ENCODE results near the gene PPP4C. TPM values are rescaled to one million over a fixed set of nuclear protein-coding genes. Genes with fewer than 3 reads are reported as not detected.
"Not testable (repeated sequence)": the region's sequence is repeated elsewhere in the genome, so short reads cannot be mapped to it uniquely, and the experiment has no call there.

PPP4C gene
- total RNA-seq, 1 experiment from 2014 or later: 226 TPM

- DNase-seq (ENCODE audit: low spot score): peak; percentile 78
Observed at GRCh38 chr16:30096105-30096861, 20.5 kb downstream of the PPP4C start, which contains the start of gene YPEL3. Gene YPEL3, minus strand, starts transcription at chr16:30096213. Its CDS starts 731 bp downstream, at chr16:30095482.

- no peak for DNase-seq (ENCODE audit: low spot score)
Observed at GRCh38 chr16:30096862-30097563, 21.2 kb downstream of the PPP4C start.

- DNase-seq (ENCODE audit: low spot score): no peak
Observed at GRCh38 chr16:30104090-30104489, 28.3 kb downstream of the PPP4C start.

- peak; percentile 73 for DNase-seq (ENCODE audit: low spot score)
Observed at GRCh38 chr16:30104492-30104891, 28.7 kb downstream of the PPP4C start.

GRCh38 chr16:30108059-30108850, 32.5 kb downstream of the PPP4C start:
- no peak for DNase-seq (ENCODE audit: low spot score)

- no peak for DNase-seq (ENCODE audit: low spot score)
Observed at GRCh38 chr16:30110661-30111060, 34.9 kb downstream of the PPP4C start.

- peak; percentile 71 for DNase-seq (ENCODE audit: low spot score)
Observed at GRCh38 chr16:30112197-30113030, 36.6 kb downstream of the PPP4C start.

- peak; percentile 29 for DNase-seq (ENCODE audit: low spot score)
Observed at GRCh38 chr16:30113031-30113710, 37.4 kb downstream of the PPP4C start, which contains the start of gene GDPD3. Gene GDPD3, minus strand, starts transcription at chr16:30113537. Its CDS starts 59 bp downstream, at chr16:30113478.

- no peak for DNase-seq (ENCODE audit: low spot score)
Observed at GRCh38 chr16:30113711-30114333, 38.0 kb downstream of the PPP4C start.

- no peak for DNase-seq (ENCODE audit: low spot score)
Observed at GRCh38 chr16:30114411-30114810, 38.6 kb downstream of the PPP4C start.

- not testable (repeated sequence) for DNase-seq (ENCODE audit: low spot score)
Observed at GRCh38 chr16:30114833-30115232, 39.0 kb downstream of the PPP4C start.

GRCh38 chr16:30115238-30115637, 39.4 kb downstream of the PPP4C start:
- peak; percentile 38 for DNase-seq (ENCODE audit: low spot score)

- no peak for DNase-seq (ENCODE audit: low spot score)
Observed at GRCh38 chr16:30116291-30117207, 40.8 kb downstream of the PPP4C start.

GRCh38 chr16:30117768-30118167, 42.0 kb downstream of the PPP4C start:
- no peak for DNase-seq (ENCODE audit: low spot score)

- DNase-seq (ENCODE audit: low spot score): no peak
Observed at GRCh38 chr16:30119428-30119827, 43.6 kb downstream of the PPP4C start.

GRCh38 chr16:30120340-30121105, 44.7 kb downstream of the PPP4C start:
- peak; percentile 63 for DNase-seq (ENCODE audit: low spot score)

- DNase-seq (ENCODE audit: low spot score): no peak
Observed at GRCh38 chr16:30121741-30122571, 46.2 kb downstream of the PPP4C start.

All from HT-29 (cell line).